HCT116 (cell line): ENCODE measurements around the gene TMEM63B.

Experiments
- POLR2A ChIP-seq: IDR thresholded peaks from 2 replicates; pipeline ENCODE4 v1.7.0; 2011; ENCODE audit warnings: borderline replicate concordance; ENCODE audit not compliant: insufficient read depth, insufficient read length; ENCODE audit errors: extremely low read depth
- RAD21 ChIP-seq: IDR thresholded peaks from 2 replicates; pipeline ENCODE4 v1.6.1; 2012; ENCODE audit warnings: low read depth, mild to moderate bottlenecking
- SP1 ChIP-seq: IDR thresholded peaks from 2 replicates; pipeline ENCODE4 v1.6.1; 2012; ENCODE audit warnings: low read depth
- TF ChIP-seq, protein P1 (sequence below): IDR thresholded peaks from 2 replicates; pipeline ENCODE4 v1.6.1; 2011; ENCODE audit warnings: mild to moderate bottlenecking, low read length, moderate library complexity; ENCODE audit not compliant: insufficient replicate concordance; ENCODE audit errors: extremely low read depth
- TF ChIP-seq, protein P2 (sequence below), 3 experiments: fragments of 200-600 bp in 1 of 3; sonication (generic) in 1 of 3; IDR thresholded peaks in 2 of 3; conservative IDR thresholded peaks in 1 of 3; 2 replicates each; pipeline ENCODE4 v1.5.1; 2012 to 2017; ENCODE audit warnings: low read depth in 2 of 3, low read length in 2 of 3, antibody characterized with exemption in 1 of 3, borderline replicate concordance in 1 of 3, control low read depth in 1 of 3, mild to moderate bottlenecking in 1 of 3, mixed read lengths in 1 of 3, mixed run types in 1 of 3, moderate library complexity in 1 of 3; ENCODE audit not compliant: insufficient read depth in 1 of 3

DNA sequence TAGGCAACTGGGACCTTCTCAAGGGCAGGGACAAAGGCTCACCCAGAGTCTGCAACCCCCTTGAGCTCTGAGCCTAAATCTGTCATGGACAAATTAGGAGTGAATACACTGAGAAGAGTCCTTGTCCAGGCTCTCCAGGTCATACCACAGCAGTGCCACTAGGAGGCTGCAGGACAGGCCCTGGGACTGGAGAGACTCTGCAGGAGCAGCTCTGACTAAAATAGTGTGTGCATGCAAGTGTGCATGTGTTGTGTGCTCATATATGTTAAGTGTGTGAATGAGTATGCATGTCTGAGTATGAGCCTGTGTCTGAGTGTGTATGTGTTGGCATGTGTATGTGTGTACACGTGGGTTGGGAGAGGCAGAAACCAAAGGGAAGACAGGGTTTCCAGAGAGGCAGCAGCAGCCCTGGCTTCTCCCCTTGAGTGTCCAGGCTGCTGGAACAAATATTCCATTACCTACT, 27.2 kb upstream of the TMEM63B start:
- TF ChIP-seq POLR2A: no peak
- TF ChIP-seq, protein P1, sequence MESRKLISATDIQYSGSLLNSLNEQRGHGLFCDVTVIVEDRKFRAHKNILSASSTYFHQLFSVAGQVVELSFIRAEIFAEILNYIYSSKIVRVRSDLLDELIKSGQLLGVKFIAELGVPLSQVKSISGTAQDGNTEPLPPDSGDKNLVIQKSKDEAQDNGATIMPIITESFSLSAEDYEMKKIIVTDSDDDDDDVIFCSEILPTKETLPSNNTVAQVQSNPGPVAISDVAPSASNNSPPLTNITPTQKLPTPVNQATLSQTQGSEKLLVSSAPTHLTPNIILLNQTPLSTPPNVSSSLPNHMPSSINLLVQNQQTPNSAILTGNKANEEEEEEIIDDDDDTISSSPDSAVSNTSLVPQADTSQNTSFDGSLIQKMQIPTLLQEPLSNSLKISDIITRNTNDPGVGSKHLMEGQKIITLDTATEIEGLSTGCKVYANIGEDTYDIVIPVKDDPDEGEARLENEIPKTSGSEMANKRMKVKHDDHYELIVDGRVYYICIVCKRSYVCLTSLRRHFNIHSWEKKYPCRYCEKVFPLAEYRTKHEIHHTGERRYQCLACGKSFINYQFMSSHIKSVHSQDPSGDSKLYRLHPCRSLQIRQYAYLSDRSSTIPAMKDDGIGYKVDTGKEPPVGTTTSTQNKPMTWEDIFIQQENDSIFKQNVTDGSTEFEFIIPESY: no peak
- TF ChIP-seq, protein P2, sequence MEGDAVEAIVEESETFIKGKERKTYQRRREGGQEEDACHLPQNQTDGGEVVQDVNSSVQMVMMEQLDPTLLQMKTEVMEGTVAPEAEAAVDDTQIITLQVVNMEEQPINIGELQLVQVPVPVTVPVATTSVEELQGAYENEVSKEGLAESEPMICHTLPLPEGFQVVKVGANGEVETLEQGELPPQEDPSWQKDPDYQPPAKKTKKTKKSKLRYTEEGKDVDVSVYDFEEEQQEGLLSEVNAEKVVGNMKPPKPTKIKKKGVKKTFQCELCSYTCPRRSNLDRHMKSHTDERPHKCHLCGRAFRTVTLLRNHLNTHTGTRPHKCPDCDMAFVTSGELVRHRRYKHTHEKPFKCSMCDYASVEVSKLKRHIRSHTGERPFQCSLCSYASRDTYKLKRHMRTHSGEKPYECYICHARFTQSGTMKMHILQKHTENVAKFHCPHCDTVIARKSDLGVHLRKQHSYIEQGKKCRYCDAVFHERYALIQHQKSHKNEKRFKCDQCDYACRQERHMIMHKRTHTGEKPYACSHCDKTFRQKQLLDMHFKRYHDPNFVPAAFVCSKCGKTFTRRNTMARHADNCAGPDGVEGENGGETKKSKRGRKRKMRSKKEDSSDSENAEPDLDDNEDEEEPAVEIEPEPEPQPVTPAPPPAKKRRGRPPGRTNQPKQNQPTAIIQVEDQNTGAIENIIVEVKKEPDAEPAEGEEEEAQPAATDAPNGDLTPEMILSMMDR (IDR thresholded peaks at IDR 0.05 in 2 of 3, conservative IDR thresholded peaks at IDR 0.05 in 1 of 3; ENCODE audit: borderline replicate concordance in 1 of 3, insufficient read depth in 1 of 3, low read depth in 2 of 3, low read length in 2 of 3): peak; percentile 24 to 74 (median 63); a peak in 5 of 6 replicates
- no peak for TF ChIP-seq SP1
- peak; percentile 40 for TF ChIP-seq RAD21
